Bronchial epithelial cell (primary cell): ENCODE data around the gene ADAMTS9. TPM values are rescaled to one million over a fixed set of nuclear protein-coding genes. Genes with fewer than 3 reads are reported as not detected.

ENCODE experiments used
- DNase-seq: peaks from one replicate; pipeline ENCODE4 v3.0.0-alpha.2; 2010; ENCODE audit warnings: low read depth
- FAIRE-seq: peaks from 2 replicates; lab custom pipeline; 2011; peaks lifted over from hg19 to GRCh38; lab: Jason Lieb, UNC
- H3K27me3 ChIP-seq: 2 replicates; pipeline ENCODE4 v1.5.1; 2011; ENCODE audit warnings: low read length; ENCODE audit not compliant: control insufficient read depth, insufficient read depth
- H3K36me3 ChIP-seq: 2 replicates; pipeline ENCODE4 v1.5.1; 2011; ENCODE audit warnings: low read length; ENCODE audit not compliant: control insufficient read depth, insufficient read depth
- H3K4me3 ChIP-seq: 2 replicates; pipeline ENCODE4 v1.5.1; 2011; ENCODE audit warnings: mild to moderate bottlenecking, low read depth, low read length, control low read depth
- CTCF ChIP-seq: IDR thresholded peaks from 2 replicates; pipeline ENCODE4 v1.5.1; 2011; ENCODE audit warnings: mild to moderate bottlenecking, moderate library complexity, low read length, control low read depth, inconsistent platforms; ENCODE audit not compliant: insufficient read depth, severe bottlenecking
- total RNA-seq: library from RNA; depleted of rRNA; stranded (reverse); fragments of >200 nt; gene quantifications from 2 replicates; pipeline ENCODE4 v1.2.1, GENCODE V29; 2014

The ADAMTS9 gene
- total RNA-seq, 1 donor from 2014 or later, result 0.26 TPM

- peaks cover 2% of the 10 kb centered on the region for H3K27me3 ChIP-seq
- DNase-seq (no peak), FAIRE-seq (no peak)
- no peaks in the 10 kb centered on the region for H3K36me3 ChIP-seq
- TF ChIP-seq CTCF, result no peak
- peak overlapping the region; percentile 40 for H3K4me3 ChIP-seq
These were observed 3.0 kb downstream of the ADAMTS9 start for GRCh38 chr3:64684715-64685261.

DNA sequence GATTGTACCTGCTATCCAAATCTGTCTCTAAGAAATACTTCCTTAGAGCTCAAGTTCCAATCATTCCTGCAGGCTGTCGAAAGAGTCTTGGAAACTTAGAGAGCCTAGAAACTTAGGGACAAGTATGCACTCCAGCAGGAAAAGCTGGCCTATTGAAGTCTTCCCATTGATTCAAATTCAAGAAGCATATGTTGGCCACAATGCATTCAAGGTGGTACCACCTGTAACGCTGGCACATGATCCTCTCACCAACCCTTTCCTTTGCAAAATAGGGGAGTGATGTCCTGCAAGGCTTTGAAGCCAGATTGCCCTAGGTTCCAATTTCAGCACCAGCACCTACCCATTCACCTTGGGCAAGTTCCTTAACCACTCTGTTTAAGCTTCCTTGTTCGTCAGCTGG lies 6.0 kb downstream of the ADAMTS9 start:
- H3K36me3 ChIP-seq, result no peaks in the 10 kb centered on the region
- FAIRE-seq, result no peak
- H3K4me3 ChIP-seq, result no peak overlapping the region
- TF ChIP-seq CTCF, result no peak
- H3K27me3 ChIP-seq, result peaks cover 2% of the 10 kb centered on the region
- no peak for DNase-seq

DNA sequence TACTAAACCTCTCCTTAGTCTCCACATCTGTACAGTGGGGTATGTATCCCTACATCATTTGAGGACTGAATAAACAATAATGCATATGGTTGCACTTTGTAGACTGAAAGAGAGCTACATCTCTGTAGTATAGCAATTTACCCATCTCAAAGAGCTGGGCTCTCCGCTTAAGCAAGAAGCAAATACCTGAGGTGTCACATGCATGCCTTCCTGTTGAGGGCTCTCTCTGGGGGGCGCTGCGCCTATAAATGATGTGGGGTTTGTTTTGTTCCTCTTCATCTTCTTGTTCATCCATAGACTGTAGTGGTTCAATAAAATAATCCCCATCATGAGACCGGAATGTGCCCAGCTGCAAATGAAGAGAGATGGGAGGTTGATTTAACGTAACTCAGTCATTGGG lies 6.8 kb downstream of the ADAMTS9 start:
- Histone ChIP-seq H3K4me3 (no peak overlapping the region), H3K36me3 (no peaks in the 10 kb centered on the region), H3K27me3 (peaks cover 2% of the 10 kb centered on the region)
- no peak for DNase-seq
- TF ChIP-seq CTCF, result no peak
- no peak for FAIRE-seq

DNA sequence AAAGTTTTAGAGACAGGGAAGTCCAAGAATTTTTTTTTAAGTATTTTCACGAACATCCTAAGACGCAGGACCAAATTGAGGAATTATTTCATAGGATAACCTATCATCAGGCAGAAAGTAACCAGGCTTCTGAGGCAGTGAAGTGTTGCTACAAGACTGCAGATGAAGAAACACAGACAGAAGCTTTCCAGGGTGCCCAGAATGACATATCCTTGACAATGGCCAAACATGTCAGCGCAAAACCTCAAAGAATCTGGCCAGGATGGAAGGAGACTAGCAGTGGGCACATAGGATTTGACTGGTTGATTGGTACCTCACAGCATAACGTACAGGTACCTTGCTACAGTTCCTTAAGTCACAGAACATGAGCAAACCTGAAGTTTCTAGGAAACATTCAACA lies 7.5 kb downstream of the ADAMTS9 start:
- TF ChIP-seq CTCF, result no peak
- DNase-seq (no peak), FAIRE-seq (no peak)
- no peaks in the 10 kb centered on the region for H3K36me3 ChIP-seq
- H3K4me3 ChIP-seq, result no peak overlapping the region
- peaks cover 2% of the 10 kb centered on the region for H3K27me3 ChIP-seq

GRCh38 chr3:64677961-64678716 lies 9.7 kb downstream of the ADAMTS9 start:
- Histone ChIP-seq H3K27me3 (no peaks in the 10 kb centered on the region), H3K4me3 (no peak overlapping the region), H3K36me3 (no peaks in the 10 kb centered on the region)
- peak; percentile 32 for FAIRE-seq
- TF ChIP-seq CTCF, result no peak
- DNase-seq, result no peak
